ENCODE results near the gene GALR2.
A peak's percentile ranks its signal among the peaks of the same experiment; 100 is the strongest.
"Not testable (repeated sequence)": the region's sequence is repeated elsewhere in the genome, so short reads cannot be mapped to it uniquely, and the experiment has no call there.

Gene GALR2

DNA sequence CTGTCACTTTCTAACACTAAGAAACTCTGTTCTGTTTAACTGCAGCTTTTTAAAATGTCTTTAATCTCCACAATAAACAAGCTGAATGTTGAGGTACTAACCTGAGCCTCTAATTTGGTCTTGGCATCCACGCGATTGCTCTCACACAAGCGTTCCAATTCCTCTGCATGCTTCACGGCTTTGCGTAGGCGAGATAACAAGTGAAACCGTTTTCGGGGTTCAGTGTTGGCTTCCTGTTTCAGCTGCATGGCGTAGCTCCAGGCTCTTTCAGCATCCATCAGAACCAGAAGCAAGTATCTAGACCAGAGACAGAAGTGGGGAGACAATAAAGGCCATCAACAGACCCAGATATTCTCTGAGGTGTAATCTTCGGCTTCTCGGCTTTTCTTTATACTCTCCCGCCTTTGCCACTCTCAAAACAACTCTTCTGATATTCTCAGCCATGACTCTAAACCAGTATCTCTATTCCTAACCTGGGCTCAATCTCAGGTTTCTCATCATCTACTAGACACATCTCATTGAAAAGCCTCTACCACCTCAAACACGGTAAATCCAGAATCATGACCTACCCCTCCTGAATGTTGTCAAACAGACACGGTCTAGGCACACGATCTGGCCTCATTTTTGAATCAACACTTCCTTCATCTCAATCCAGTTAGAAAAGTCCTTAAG lies 10.6 kb upstream of the GALR2 start:
- DNase-seq = peak; percentile 43
- H3K4me3 Mint-ChIP-seq = peak overlapping the region; percentile 42
- H3K27me3 Mint-ChIP-seq = no peaks in the 10 kb centered on the region
- H3K36me3 Mint-ChIP-seq = peaks cover 60% of the 10 kb centered on the region
- H3K9me3 Mint-ChIP-seq = no peaks in the 10 kb centered on the region
- peak overlapping the region; percentile 88 for H3K27ac Mint-ChIP-seq
- peaks cover 15% of the 10 kb centered on the region for H3K4me1 Mint-ChIP-seq
- CTCF ChIA-PET = interaction anchor here (0.7 to 1.5 kb wide), 6 partner anchors 9 to 344 kb away, joined by 3 to 6 read pairs (median 3); partner anchors contain the start of gene SRP68

DNA sequence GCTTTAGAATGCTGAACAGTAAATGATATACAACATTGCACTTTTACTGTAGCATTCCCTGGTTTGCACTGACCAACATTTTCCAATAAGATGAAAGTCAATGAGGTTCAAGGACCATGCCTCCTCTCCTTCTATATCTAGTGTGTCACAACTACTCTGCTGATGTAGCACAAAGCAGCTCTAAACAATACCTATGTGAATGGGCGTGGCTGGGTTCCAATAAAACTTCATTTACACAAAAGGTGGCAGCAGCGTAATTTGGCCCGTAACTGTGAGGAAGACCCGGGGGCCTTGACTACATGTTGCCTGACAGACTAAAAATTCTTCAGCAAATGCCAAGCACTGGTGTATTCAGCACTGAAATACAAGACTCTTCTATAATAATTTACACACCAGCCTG lies 8.8 kb upstream of the GALR2 start:
- DNase-seq = no peak
- no peaks in the 10 kb centered on the region for H3K9me3 Mint-ChIP-seq
- no peak overlapping the region for H3K4me3 Mint-ChIP-seq
- CTCF ChIA-PET = interaction anchor here (1.1 to 1.2 kb wide), 2 partner anchors 61 to 214 kb away, joined by 3 read pairs; no protein-coding TSS in a partner anchor
- no peaks in the 10 kb centered on the region for H3K27me3 Mint-ChIP-seq
- peak overlapping the region; percentile 20 for H3K27ac Mint-ChIP-seq
- H3K4me1 Mint-ChIP-seq = peaks cover 25% of the 10 kb centered on the region
- peaks cover 51% of the 10 kb centered on the region for H3K36me3 Mint-ChIP-seq

DNA sequence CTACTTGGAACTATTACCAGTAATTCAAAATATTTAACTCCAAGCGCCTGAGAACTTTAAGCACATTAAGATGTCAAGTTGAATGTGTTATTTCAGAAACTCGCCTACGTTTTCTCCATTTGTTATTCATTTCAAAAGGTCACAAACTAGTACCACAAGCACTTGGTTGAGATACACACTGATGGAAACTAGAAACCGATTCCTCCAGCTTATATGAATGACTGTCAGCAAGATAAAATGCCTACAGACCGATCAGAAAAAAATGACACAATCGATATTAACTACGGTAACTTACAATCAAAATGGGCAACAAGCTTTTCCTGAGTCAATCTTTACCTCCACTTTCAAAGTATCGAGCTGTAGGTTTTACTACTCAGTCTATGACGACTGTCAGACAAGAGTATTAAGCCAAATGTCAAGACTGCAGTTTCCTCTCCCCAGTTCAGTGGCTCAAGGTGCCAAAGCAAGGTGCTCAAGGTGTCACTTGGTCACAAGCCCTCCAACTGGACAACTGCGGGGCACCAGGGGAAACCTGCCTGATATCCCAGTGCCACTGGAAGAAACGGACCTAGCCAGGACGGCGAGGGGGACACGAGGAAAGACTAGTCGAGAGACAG lies 2.9 kb upstream of the GALR2 start:
- H3K27ac Mint-ChIP-seq = peak overlapping the region; percentile 86
- CTCF ChIA-PET = no interaction called here
- DNase-seq = no peak
- H3K9me3 Mint-ChIP-seq = no peaks in the 10 kb centered on the region
- peaks cover 17% of the 10 kb centered on the region for H3K36me3 Mint-ChIP-seq
- H3K4me3 Mint-ChIP-seq = peak overlapping the region; percentile 95
- peaks cover 52% of the 10 kb centered on the region for H3K4me1 Mint-ChIP-seq
- peaks cover 39% of the 10 kb centered on the region for H3K27me3 Mint-ChIP-seq

- DNase-seq = peak; percentile 90
- H3K27ac Mint-ChIP-seq = peak within 1 kb of the TSS; percentile 86
- CTCF ChIA-PET = interaction anchor here (0.5 kb wide), 1 partner anchor 9 kb away, joined by 3 read pairs; no protein-coding TSS in a partner anchor
- H3K4me3 Mint-ChIP-seq = peak within 1 kb of the TSS; percentile 95
- peaks cover 13% of the 10 kb centered on the region for H3K36me3 Mint-ChIP-seq
- H3K4me1 Mint-ChIP-seq = peaks cover 59% of the 10 kb centered on the region
- no peaks in the 10 kb centered on the region for H3K9me3 Mint-ChIP-seq
- H3K27me3 Mint-ChIP-seq = peaks cover 46% of the 10 kb centered on the region
Measured at GRCh38 chr17:76072148-76072858, 2.3 kb upstream of the GALR2 start, which contains the start of gene SRP68. Gene SRP68 (minus strand): TSS chr17:76072517. CDS start chr17:76072491, 26 bp downstream.

- Mint-ChIP-seq H3K27ac (peak overlapping the region; percentile 29), H3K9me3 (no peaks in the 10 kb centered on the region), H3K36me3 (peaks cover 5% of the 10 kb centered on the region), H3K4me1 (peaks cover 50% of the 10 kb centered on the region), H3K4me3 (peak overlapping the region; percentile 59), H3K27me3 (peaks cover 78% of the 10 kb centered on the region)
- DNase-seq = peak; percentile 34
- CTCF ChIA-PET = interaction anchor here (1.2 to 1.3 kb wide), 2 partner anchors 61 to 63 kb away, joined by 4 to 5 read pairs; no protein-coding TSS in a partner anchor
Measured at GRCh38 chr17:76075364-76076145, 974 bp downstream of the GALR2 start.

DNA sequence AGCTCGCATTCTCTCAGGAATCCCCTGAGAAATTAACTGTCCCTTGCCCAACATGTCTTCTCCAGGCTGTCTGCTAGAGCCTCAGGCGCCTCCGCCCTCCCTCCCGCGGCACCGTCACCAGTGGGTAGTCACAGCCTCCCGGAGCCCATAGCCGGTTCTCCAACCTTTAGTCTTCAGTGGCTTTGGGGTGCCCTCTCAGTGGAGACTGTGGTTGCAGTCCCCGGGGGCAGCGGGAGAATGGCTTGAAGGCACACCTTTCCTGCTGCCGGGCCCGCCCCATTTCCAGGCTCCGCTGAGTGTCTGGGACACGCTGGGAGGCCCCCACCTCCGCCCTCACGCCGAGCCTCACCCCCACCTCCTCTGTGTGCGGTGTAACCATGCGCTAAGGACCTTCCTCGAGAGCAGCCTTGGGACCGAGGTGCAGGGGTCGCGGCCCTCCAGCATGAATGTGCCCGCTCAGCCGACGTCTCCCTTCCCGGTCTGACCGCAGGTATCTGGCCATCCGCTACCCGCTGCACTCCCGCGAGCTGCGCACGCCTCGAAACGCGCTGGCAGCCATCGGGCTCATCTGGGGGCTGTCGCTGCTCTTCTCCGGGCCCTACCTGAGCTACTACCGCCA lies 1.7 kb downstream of the GALR2 start:
- CTCF ChIA-PET = interaction anchor here (1.2 to 1.3 kb wide), 2 partner anchors 62 to 64 kb away, joined by 4 to 5 read pairs; no protein-coding TSS in a partner anchor
- H3K9me3 Mint-ChIP-seq = no peaks in the 10 kb centered on the region
- H3K27ac Mint-ChIP-seq = no peak overlapping the region
- peaks cover 44% of the 10 kb centered on the region for H3K4me1 Mint-ChIP-seq
- peaks cover 5% of the 10 kb centered on the region for H3K36me3 Mint-ChIP-seq
- peaks cover 85% of the 10 kb centered on the region for H3K27me3 Mint-ChIP-seq
- peak; percentile 32 for DNase-seq
- H3K4me3 Mint-ChIP-seq = peak overlapping the region; percentile 66

GRCh38 chr17:76076765-76077583 lies 2.4 kb downstream of the GALR2 start:
- peak; percentile 74 for DNase-seq
- H3K9me3 Mint-ChIP-seq = no peaks in the 10 kb centered on the region

GRCh38 chr17:76077584-76078110 lies 3.1 kb downstream of the GALR2 start:
- Mint-ChIP-seq H3K27ac (no peak overlapping the region), H3K4me1 (peaks cover 37% of the 10 kb centered on the region), H3K4me3 (no peak overlapping the region), H3K9me3 (no peaks in the 10 kb centered on the region), H3K36me3 (peaks cover 3% of the 10 kb centered on the region), H3K27me3 (peaks cover 88% of the 10 kb centered on the region)
- CTCF ChIA-PET = interaction anchor here (1.3 kb wide), 1 partner anchor 221 kb away, joined by 3 read pairs; no protein-coding TSS in a partner anchor
- DNase-seq = no peak

More at GRCh38 chr17:76076765-76077583, 2.4 kb downstream of the GALR2 start:
- peak overlapping the region; percentile 66 for H3K4me3 Mint-ChIP-seq
- H3K27ac Mint-ChIP-seq = peak overlapping the region; percentile 58
- CTCF ChIA-PET = interaction anchor here (1.3 kb wide), 1 partner anchor 222 kb away, joined by 3 read pairs; no protein-coding TSS in a partner anchor
- H3K27me3 Mint-ChIP-seq = peaks cover 89% of the 10 kb centered on the region
- H3K36me3 Mint-ChIP-seq = peaks cover 3% of the 10 kb centered on the region
- H3K4me1 Mint-ChIP-seq = peaks cover 39% of the 10 kb centered on the region

GRCh38 chr17:76078370-76078769 lies 3.8 kb downstream of the GALR2 start:
- CTCF ChIA-PET = interaction anchor here (0.6 to 1.5 kb wide), 3 partner anchors 25 to 221 kb away, joined by 3 to 5 read pairs (median 3); no protein-coding TSS in a partner anchor
- H3K4me3 Mint-ChIP-seq, H3K36me3 Mint-ChIP-seq, H3K9me3 Mint-ChIP-seq, H3K27ac Mint-ChIP-seq, DNase-seq: not testable (repeated sequence)
- Mint-ChIP-seq H3K4me1 (peaks cover 33% of the 10 kb centered on the region), H3K27me3 (peaks cover 83% of the 10 kb centered on the region)

GRCh38 chr17:76078860-76079534 lies 4.4 kb downstream of the GALR2 start, which contains the start of gene ZACN:
Gene ZACN (plus strand): TSS chr17:76079182. CDS start chr17:76079265, 83 bp downstream.
- CTCF ChIA-PET = interaction anchor here (0.6 to 1.5 kb wide), 2 partner anchors 25 to 200 kb away, joined by 3 to 5 read pairs; no protein-coding TSS in a partner anchor
- Mint-ChIP-seq H3K4me3 (no peak within 1 kb of the TSS), H3K36me3 (peaks cover 5% of the 10 kb centered on the region), H3K27ac (no peak within 1 kb of the TSS), H3K4me1 (peaks cover 31% of the 10 kb centered on the region), H3K27me3 (peaks cover 77% of the 10 kb centered on the region), H3K9me3 (no peaks in the 10 kb centered on the region)
- DNase-seq = no peak

- CTCF ChIA-PET = interaction anchor here (1.2 to 1.5 kb wide), 2 partner anchors 65 to 200 kb away, joined by 5 to 6 read pairs; no protein-coding TSS in a partner anchor
- Mint-ChIP-seq H3K4me1 (peaks cover 29% of the 10 kb centered on the region), H3K27ac (no peak overlapping the region), H3K36me3 (peaks cover 11% of the 10 kb centered on the region), H3K4me3 (no peak overlapping the region), H3K27me3 (peaks cover 71% of the 10 kb centered on the region), H3K9me3 (no peaks in the 10 kb centered on the region)
- DNase-seq = no peak
Measured at GRCh38 chr17:76079535-76079955, 5.0 kb downstream of the GALR2 start.

Data from activated naive CD4-positive, alpha-beta T cell treated with anti-CD3 and anti-CD28 coated beads, Interleukin-2, amount 10 ng/mL, durations not matched to agents 7 days and 5 days (primary cell).